Upper lobe of right lung (tissue), 1 donor: ENCODE measurements around the gene MEI4. TPM values are rescaled to one million over a fixed set of nuclear protein-coding genes. Genes with fewer than 3 reads are reported as not detected.

Experiments used
- ATAC-seq: fragments of 200-7000 bp; cut with Tn5 transposase; one replicate; pipeline ENCODE4 v1.9.1; 2020; ENCODE audit warnings: mild to moderate bottlenecking, moderate library complexity
- DNase-seq: peaks from one replicate; pipeline ENCODE4 v3.0.0-alpha.2; 2020
- H3K27ac ChIP-seq: fragments of 200-600 bp; one replicate; pipeline ENCODE4 v1.8.0; 2022
- H3K27me3 ChIP-seq: fragments of 200-600 bp; one replicate; pipeline ENCODE4 v1.8.0; 2022; ENCODE audit warnings: mild to moderate bottlenecking
- H3K36me3 ChIP-seq: fragments of 200-600 bp; one replicate; pipeline ENCODE4 v1.8.0; 2022
- H3K4me1 ChIP-seq: fragments of 200-600 bp; one replicate; pipeline ENCODE4 v1.8.0; 2022
- H3K4me3 ChIP-seq: fragments of 200-600 bp; one replicate; pipeline ENCODE4 v1.8.0; 2022; ENCODE audit warnings: mild to moderate bottlenecking
- H3K9me3 ChIP-seq: fragments of 200-600 bp; one replicate; pipeline ENCODE4 v1.8.0; 2022
- CTCF ChIP-seq: fragments of 200-600 bp; IDR thresholded peaks from one replicate; pipeline ENCODE4 v1.8.0; 2022; ENCODE audit warnings: antibody characterized with exemption
- intact Hi-C: fragments of 100-400 bp; cut with DNase I; formaldehyde crosslinking; loops from one replicate; pipeline ENCODE4 v1.11.0; 2022
- total RNA-seq: library from RNA; stranded (reverse); fragmentation: NEBNext Ultra II Directional; extraction: Animal tissue kit (Norgen Biotek cat#: 25700); gene quantifications from one replicate; pipeline ENCODE4 v1.2.1, GENCODE V29; 2021
- donor health status: DM: no; HTN: yes; CAD: no; lungs with severe emphysema.

The MEI4 gene
- total RNA-seq, 1 donor from 2014 or later: not detected

- no peaks in the 10 kb centered on the region for H3K27me3 ChIP-seq
Measured at GRCh38 chr6:77812304-77812703, 159.5 kb downstream of the MEI4 start.

DNA sequence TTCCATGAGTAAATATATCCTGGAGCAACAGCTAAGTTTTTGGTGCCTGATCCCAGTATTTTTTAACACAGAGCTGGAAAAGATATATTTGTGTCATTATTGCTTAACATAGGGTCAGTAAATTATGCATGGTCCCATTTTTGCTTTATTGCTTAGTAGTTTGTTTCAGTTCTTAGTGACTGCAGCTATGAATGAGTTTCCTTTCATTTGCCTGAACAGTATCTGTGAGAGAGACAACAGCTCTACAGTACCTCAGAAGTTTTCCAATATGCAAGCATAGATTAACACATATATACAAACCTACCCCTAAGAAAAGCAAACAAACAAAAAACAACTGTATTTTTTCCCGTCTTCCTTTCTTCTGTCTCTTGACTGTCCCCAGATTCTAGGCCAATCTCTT lies 160.3 kb downstream of the MEI4 start:
- Histone ChIP-seq H3K27ac (no peak overlapping the region), H3K4me1 (no peaks in the 10 kb centered on the region), H3K4me3 (no peak overlapping the region), H3K9me3 (no peaks in the 10 kb centered on the region), H3K36me3 (no peaks in the 10 kb centered on the region), H3K27me3 (no peaks in the 10 kb centered on the region)
- intact Hi-C loops: no loop called here
- TF ChIP-seq CTCF: no peak
- ATAC-seq (no peak), DNase-seq (no peak)

More at GRCh38 chr6:77812304-77812703, 159.5 kb downstream of the MEI4 start:
- intact Hi-C loops: no loop called here
- ATAC-seq (no peak), DNase-seq (no peak)
- Histone ChIP-seq H3K36me3 (no peaks in the 10 kb centered on the region), H3K4me1 (no peaks in the 10 kb centered on the region), H3K27ac (no peak overlapping the region), H3K9me3 (no peaks in the 10 kb centered on the region), H3K4me3 (no peak overlapping the region)
- no peak for TF ChIP-seq CTCF

DNA sequence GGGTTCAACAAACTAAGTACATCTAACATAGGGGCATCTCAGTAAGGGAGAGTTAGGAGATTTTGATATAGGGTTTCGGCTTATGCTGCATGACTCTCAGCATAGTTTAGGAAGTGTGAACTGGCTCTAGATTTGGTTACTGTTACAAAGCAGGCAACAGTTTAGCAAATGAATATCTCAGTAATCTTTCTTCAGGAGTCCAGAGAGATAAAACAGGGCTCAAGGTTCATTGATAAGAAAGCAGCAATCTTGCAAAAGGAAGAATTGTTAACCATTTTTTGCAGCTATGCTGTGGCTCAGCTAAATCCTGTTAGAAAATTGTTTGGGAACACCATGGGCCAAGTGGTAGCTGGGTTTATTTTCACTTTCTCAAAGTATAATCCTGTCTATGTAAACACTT lies 161.3 kb downstream of the MEI4 start:
- ATAC-seq (no peak), DNase-seq (no peak)
- Histone ChIP-seq H3K9me3 (no peaks in the 10 kb centered on the region), H3K36me3 (no peaks in the 10 kb centered on the region), H3K27me3 (no peaks in the 10 kb centered on the region), H3K27ac (no peak overlapping the region), H3K4me1 (no peaks in the 10 kb centered on the region), H3K4me3 (no peak overlapping the region)
- TF ChIP-seq CTCF: no peak
- intact Hi-C loops: no loop called here

GRCh38 chr6:77815531-77815930 lies 162.7 kb downstream of the MEI4 start:
- no peak overlapping the region for H3K4me3 ChIP-seq
- no peak for TF ChIP-seq CTCF
- H3K9me3 ChIP-seq: no peaks in the 10 kb centered on the region
- H3K4me1 ChIP-seq: no peaks in the 10 kb centered on the region
- H3K27me3 ChIP-seq: no peaks in the 10 kb centered on the region
- DNase-seq: no peak
- H3K36me3 ChIP-seq: no peaks in the 10 kb centered on the region
- ATAC-seq: no peak
- no peak overlapping the region for H3K27ac ChIP-seq
- intact Hi-C loops: no loop called here

GRCh38 chr6:77816766-77817270 lies 164.0 kb downstream of the MEI4 start:
- TF ChIP-seq CTCF: no peak
- H3K4me3 ChIP-seq: no peak overlapping the region
- H3K36me3 ChIP-seq: no peaks in the 10 kb centered on the region
- H3K27ac ChIP-seq: no peak overlapping the region
- no peak for ATAC-seq
- no peak for DNase-seq
- no peaks in the 10 kb centered on the region for H3K9me3 ChIP-seq
- intact Hi-C loops: no loop called here
- H3K4me1 ChIP-seq: no peaks in the 10 kb centered on the region
- H3K27me3 ChIP-seq: no peaks in the 10 kb centered on the region

- ATAC-seq (no peak), DNase-seq (no peak)
- no peak overlapping the region for H3K4me3 ChIP-seq
- no peak overlapping the region for H3K27ac ChIP-seq
- H3K9me3 ChIP-seq: no peaks in the 10 kb centered on the region
- H3K36me3 ChIP-seq: no peaks in the 10 kb centered on the region
- no peaks in the 10 kb centered on the region for H3K27me3 ChIP-seq
- intact Hi-C loops: no loop called here
- no peaks in the 10 kb centered on the region for H3K4me1 ChIP-seq
- TF ChIP-seq CTCF: no peak
Measured at GRCh38 chr6:77822265-77822664, 169.4 kb downstream of the MEI4 start.
